OCI-LY7 (cell line): ENCODE data around the gene HLA-E.

Experiments
- EZH2phosphoT487 ChIP-seq: fragments of 200-600 bp; sonication (generic); IDR thresholded peaks from 2 replicates; pipeline ENCODE4 v1.6.1; 2018; ENCODE audit warnings: low read depth, borderline replicate concordance, mild to moderate bottlenecking, mixed run types, antibody characterized with exemption, low read length, moderate library complexity, mixed read lengths
- TF ChIP-seq, protein P1 (sequence below): fragments of 200-600 bp; sonication (generic); conservative IDR thresholded peaks from 2 replicates; pipeline ENCODE4 v1.5.1; 2014; ENCODE audit warnings: mild to moderate bottlenecking, antibody characterized with exemption, low read length, moderate library complexity, mixed read lengths

DNA sequence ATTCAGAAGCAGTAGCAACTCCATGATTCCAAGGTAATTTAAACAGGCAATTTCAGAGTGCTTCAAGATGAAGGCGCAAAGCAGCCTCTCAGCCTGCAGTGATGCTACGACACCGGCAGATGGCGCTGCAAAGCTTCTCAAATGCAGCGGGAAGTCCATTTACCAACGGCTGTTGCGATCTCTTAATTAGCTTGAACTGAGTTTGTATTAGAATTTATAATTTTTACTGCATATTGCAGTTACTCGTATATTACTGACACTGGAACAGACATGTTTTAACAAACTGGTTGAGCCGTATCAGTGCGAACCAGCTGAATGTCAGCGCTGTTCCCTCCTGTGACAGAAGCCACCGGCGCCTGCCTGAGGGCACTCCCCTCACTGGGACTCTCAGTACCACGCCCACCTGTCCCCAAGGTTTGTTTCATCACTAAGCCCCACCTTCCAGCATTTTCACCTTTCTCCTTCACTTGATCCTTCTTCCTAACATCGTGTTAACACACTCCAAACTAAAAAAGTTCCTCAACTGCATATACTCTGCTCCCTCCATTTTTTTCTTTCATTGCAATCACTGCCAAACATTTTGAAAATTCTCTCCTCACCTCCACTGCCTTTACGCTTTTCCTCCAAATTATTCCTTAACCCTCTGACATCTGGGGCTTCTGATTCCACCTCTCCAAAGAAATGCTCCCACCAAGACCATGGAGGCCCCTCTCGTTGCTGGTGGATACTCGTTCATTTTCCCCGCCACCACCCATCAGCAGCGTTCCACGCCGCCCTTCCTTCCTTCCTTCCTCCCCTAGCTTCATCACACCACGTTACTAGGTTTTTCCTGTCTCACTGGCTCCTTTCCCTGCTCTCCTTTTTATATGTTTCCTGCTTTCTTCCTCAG is 52.5 kb downstream of the HLA-E start:
- TF ChIP-seq, protein P1, sequence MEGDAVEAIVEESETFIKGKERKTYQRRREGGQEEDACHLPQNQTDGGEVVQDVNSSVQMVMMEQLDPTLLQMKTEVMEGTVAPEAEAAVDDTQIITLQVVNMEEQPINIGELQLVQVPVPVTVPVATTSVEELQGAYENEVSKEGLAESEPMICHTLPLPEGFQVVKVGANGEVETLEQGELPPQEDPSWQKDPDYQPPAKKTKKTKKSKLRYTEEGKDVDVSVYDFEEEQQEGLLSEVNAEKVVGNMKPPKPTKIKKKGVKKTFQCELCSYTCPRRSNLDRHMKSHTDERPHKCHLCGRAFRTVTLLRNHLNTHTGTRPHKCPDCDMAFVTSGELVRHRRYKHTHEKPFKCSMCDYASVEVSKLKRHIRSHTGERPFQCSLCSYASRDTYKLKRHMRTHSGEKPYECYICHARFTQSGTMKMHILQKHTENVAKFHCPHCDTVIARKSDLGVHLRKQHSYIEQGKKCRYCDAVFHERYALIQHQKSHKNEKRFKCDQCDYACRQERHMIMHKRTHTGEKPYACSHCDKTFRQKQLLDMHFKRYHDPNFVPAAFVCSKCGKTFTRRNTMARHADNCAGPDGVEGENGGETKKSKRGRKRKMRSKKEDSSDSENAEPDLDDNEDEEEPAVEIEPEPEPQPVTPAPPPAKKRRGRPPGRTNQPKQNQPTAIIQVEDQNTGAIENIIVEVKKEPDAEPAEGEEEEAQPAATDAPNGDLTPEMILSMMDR: peak; percentile 100
- TF ChIP-seq EZH2phosphoT487: no peak
